Sigmoid colon (tissue), 4 donors: ENCODE data around the gene WDR19.

Experiments used
- CTCF ChIP-seq, 4 experiments: fragments of 450-650 bp in 3 of 4; fragments of 200-600 bp in 1 of 4; IDR thresholded peaks; one replicate each; pipeline ENCODE4 v1.5.1; 2016 to 2019; ENCODE audit warnings: antibody characterized with exemption in 4 of 4, mild to moderate bottlenecking in 3 of 4, moderate library complexity in 2 of 4
- POLR2A ChIP-seq, 2 donors: fragments of 450-650 bp; IDR thresholded peaks; one replicate each; pipeline ENCODE4 v1.6.1; 2016; ENCODE audit warnings: antibody characterized with exemption in 2 of 2, mild to moderate bottlenecking in 2 of 2, moderate library complexity in 2 of 2
- POLR2AphosphoS5 ChIP-seq, 4 donors: sonication (generic); formaldehyde crosslinking; IDR thresholded peaks; one replicate each; pipeline ENCODE4 v1.6.1; 2017; ENCODE audit warnings: antibody characterized with exemption in 4 of 4

GRCh38 chr4:39232100-39232499 lies 49.8 kb downstream of the WDR19 start:
- no peak for TF ChIP-seq CTCF (IDR thresholded peaks at IDR 0.05)
- no peak for TF ChIP-seq POLR2AphosphoS5 (IDR thresholded peaks at IDR 0.05)
- TF ChIP-seq POLR2A (IDR thresholded peaks at IDR 0.05) = no peak
